GOT3 (cell line): ENCODE data around the gene OR3A3.
"Not testable (repeated sequence)": the region's sequence is repeated elsewhere in the genome, so short reads cannot be mapped to it uniquely, and the experiment has no call there.

ENCODE experiments used
- DNase-seq: peaks from one replicate; lab custom pipeline; 2025; ENCODE audit warnings: mixed read lengths; lab: John Stamatoyannopoulos, UW

The OR3A3 gene

DNA sequence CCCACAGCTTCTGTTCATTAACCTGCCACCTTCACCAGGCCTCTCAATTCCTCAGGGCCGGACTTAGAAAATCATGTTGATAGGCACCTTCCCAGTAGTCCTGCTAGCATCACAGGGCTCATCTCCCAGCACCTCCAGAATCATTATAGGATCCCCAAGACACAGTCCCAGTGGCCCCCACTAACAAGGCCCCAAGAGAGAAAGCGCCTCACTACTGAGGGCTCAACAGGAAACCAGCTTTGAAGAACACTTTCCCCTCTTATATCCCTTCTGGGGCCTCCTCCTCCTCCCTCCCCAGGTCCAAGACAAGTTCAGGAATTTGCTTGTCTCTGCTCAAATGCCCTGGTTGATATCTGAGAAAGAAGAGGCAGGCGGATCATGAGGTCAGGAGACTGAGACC lies at the start of gene OR3A3:
Gene OR3A3 (plus strand): TSS at position 301 of the 400 bp plus-strand sequence.
- no peak for DNase-seq

DNA sequence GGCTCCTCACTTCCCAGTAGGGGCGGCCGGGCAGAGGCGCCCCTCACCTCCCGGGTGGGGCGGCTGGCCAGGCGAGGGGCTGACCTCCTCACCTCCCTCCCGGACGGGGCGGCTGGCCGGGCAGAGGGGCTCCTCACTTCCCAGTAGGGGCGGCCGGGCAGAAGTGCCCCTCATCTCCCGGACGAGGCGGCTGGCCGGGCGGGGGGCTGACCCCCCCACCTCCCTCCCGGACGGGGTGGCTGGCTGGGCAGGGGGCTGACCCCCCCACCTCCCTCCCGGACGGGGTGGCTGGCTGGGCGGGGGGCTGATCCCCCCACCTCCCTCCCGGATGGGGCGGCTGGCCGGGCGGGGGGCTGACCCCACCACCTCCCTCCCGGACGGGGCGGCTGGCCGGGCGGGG lies 40.0 kb upstream of the OR3A3 start:
- not testable (repeated sequence) for DNase-seq

DNA sequence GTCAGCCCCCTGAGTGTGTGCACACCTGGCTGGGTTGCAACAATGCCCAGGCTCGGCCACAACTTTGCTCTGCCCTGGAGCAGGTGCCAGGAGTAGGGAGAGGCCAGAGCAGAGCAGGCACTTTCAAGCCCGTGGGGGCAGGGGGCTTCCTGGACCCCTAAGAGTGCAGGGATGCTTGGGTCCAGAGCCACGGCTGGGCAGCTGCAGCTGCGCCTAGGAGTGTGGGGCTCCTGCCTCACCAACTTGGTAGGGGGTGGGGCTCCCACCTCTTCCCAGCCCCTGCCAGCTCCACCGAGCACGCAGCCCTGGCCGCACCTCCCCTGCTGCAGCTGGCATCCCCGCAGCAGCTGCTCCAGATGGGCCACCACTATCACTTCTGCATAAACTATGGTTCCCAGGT lies 32.8 kb upstream of the OR3A3 start:
- DNase-seq = no peak

DNA sequence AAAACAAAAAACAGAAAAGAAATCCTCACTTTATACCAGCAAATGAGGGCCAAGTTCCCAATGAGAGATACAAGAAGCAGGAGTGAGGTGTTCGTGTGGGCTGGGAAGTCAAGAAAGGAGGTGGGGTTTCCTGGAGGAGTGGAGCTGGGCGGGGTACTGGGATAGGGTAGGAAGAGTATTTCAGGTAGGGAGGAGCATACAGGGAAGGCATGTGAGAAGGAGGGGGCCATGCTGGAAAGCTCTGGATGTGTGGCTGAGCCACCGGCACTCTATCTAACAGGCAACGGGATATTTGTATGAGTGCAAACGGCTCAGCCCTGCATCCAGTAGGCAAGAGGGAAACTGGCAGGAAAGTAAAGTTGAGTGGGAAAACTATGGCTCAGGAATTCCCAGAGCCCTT lies 29.2 kb upstream of the OR3A3 start:
- no peak for DNase-seq

DNA sequence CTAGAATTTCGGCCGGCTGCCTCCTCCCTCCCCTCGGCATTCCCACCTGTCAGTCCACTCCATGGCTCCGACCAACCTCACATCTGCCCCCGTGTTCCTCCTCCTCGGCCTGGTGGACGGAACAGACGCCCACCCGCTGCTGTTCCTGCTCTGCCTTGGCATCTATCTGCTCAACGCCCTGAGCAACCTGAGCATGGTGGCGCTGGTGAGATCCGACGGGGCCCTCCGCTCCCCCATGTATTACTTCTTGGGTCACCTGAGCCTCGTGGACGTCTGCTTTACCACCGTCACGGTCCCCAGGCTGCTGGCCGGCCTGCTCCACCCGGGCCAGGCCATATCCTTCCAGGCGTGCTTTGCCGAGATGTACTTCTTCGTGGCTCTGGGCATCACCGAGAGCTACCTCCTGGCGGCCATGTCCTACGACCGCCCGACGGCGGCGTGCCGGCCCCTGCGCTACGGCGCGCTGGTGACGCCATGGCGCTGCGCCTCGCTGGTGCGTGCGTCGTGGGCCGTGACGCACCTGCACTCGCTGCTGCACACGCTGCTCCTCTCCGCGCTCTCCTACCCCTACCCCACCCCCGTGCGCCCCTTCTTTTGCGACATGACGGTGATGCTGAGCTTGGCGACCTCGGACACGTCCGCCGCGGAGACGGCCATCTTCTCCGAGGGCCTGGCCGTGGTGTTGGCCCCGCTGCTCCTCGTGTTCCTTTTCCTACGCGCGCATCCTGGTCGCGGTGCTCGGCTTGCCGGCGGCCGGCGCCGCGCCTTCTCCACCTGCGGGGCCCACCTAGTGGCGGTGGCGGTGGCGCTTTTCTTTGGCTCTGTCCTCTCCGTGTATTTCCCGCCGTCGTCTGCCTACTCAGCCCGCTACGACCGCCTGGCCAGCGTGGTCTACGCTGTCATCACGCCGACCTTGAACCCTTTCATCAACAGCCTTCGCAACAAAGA lies 25.0 kb upstream of the OR3A3 start, which contains the start of gene OR3A2:
Gene OR3A2 (minus strand): TSS at position 440 of the 948 bp plus-strand sequence.
- DNase-seq = no peak

DNA sequence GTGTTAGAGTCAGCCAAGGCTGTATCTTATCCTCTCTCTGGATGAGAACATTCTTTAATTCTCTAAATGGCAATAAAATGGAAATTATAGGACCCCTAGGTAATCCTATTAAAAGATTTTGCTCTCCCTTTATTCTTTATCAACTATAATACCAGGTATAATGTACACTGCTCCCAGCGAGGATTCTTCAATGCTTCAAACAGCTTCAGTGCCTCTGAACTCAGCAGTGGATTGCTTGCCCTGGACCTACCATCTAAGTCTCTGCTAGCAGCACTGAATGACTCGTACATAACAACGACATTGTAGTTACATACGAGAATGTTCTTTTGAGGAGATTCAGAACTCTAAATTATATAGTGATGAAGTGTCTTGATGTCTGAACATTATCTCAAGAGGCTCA lies 21.4 kb upstream of the OR3A3 start:
- no peak for DNase-seq

DNA sequence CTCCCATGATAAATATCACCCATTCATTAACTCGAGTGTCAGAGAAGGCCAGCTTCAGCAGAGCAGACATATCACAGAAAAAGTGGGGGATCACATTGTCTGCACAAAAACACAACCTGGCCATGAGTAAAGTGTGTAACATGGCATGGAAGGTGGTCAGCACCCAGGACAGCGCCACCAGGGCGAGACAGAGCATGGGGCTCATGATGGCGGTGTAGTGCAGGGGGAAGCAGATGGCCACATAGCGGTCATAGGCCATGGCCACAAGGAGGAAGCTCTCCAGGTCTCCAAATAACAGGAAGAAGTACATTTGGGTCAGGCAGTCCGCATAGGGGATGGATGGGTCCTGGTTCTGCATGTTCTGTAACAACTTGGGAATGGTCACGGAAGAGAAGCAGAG lies 13.4 kb upstream of the OR3A3 start:
- not testable (repeated sequence) for DNase-seq

DNA sequence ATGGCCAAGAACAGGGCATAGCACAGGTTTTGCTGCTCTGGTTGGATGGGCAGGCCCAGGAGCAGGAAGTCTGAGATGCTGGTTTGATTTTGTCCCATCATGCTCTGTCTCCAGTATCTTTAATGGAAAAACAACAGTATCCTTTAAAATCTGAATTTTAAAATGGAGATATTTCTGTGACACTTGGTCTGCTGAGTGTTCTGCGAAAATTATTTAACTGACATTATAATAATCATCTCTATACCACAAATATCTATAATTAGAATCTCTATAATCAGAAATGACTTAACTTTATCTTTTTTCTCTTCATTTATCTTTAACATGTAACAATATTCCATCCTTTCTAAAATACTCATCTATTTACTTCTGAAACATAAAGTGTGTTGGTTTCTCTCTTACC lies 12.9 kb upstream of the OR3A3 start, which contains the start of gene OR1E1:
Gene OR1E1 (minus strand): TSS at position 101 of the 400 bp plus-strand sequence. CDS start 0 bp downstream, at position 101.
- DNase-seq = no peak

DNA sequence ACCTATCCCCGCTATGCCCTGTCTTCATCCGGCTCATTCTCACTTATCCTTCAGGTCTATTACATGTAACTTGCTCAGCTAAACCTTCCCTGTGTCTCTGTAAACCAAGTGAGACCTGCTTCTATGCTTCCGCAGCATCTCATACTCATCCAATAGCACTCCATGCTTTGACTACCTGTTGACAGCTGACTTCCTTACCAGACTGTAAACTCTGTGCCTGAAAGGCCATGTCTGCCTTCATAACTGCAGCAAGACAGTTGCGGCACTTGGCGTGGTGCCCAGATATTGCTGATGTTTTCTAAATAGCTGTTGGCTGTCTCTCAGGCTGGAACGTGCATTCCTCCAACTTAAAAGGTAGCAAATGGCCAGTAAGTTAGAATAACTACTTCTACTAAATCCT lies 11.1 kb upstream of the OR3A3 start:
- DNase-seq = no peak

DNA sequence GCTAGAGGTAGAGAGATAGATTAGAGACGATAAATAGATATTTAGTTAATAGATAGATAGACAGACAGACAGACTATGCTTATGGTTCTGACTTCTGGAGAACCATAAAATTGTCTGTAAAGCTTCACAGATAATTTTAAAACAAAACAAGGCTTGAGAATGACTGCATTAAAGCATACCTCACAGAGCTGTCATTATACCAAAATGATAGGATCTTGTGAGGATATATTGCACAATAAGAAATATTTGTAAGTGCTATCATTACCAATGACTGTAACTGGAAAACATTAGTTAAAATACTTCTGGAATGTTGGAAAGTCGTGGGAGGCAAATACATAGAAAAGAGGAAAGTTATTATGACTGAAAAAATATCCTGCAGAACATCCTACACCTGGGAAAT lies 9.4 kb upstream of the OR3A3 start:
- DNase-seq = no peak

DNA sequence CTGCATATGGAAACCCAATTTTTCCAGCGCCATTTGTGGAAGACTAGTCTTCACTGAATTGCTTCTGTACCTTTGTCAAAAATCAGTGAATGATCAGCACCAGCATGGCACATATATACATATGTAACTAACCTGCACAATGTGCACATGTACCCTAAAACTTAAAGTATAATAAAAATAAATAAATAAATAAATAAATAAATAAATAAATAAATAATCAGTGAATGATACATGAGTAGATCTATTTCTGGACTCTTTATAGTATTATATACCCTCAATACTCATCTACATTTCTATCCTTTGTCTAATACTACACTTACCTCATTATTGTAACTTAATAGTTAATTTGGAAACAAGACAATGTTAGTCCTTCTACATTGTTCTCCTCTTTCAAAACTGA lies 7.3 kb upstream of the OR3A3 start:
- DNase-seq = not testable (repeated sequence)

DNA sequence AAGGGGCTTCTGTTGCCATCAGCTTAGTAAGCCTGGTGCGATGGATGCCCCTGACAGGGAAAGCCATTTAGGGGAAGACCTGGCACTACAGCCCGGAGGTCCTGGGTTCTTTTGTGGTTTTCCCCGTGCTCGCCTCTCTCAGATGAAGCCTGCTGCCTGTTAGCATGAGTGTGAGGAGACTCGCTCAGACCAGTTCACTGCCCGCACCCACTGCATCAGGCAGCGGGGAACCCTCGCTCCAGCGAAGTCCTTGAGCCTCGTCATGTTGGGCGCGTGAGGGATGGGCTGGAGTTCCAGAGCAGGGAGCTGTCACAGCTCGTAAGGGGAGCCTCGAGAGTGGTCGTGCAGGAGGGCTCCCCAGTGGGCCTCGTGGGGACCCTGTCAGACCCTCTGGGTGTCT lies 1.0 kb downstream of the OR3A3 start:
- DNase-seq = not testable (repeated sequence)

DNA sequence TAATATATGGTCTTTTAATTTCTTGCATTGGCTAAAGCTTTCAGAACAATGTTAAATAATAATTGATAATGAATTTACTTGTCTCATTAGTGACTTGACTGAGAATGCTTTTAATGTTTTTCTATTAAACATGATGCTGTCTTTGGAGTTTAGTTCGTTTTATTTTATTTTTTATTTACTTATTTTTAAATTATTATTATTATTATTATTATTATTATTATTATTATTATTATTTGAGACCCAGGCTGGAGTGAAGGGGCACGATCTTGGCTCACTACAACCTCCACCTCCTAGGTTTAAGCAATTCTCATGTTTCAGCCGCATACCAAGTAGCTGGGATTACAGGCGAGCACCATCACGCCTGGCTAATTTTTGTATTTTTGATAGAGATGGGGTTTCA lies 4.4 kb downstream of the OR3A3 start:
- DNase-seq = no peak

DNA sequence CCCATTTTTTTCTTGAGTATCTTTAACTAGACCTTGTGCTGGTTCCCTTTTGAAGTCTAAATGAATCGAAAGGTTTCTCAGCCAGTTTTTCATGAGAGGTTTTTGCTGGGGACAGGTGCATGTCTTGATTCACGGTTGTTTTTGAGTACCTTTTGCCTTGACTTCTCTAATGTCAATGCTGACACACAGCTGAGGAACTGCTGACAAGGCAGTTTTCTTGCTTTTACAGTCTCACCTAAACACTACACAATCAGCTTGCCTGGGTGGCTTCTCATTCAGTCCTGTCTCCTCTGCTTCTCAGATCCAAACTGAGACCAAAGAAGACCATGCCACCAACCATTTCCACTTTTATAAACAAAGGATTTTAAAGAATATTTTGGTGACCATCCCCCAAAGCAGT lies 7.1 kb downstream of the OR3A3 start:
- DNase-seq = no peak

DNA sequence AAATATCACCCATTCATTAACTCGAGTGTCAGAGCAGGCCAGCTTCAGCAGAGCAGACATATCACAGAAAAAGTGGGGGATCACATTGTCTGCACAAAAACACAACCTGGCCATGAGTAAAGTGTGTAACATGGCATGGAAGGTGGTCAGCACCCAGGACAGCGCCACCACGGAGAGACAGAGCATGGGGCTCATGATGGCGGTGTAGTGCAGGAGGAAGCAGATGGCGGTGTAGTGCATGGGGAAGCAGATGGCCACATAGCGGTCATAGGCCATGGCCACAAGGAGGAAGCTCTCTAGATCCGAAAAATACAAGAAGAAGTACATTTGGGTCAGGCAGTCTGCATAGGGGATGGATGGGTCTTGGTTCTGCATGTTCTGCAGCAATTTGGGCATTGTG lies 22.0 kb downstream of the OR3A3 start:
- DNase-seq = not testable (repeated sequence)

DNA sequence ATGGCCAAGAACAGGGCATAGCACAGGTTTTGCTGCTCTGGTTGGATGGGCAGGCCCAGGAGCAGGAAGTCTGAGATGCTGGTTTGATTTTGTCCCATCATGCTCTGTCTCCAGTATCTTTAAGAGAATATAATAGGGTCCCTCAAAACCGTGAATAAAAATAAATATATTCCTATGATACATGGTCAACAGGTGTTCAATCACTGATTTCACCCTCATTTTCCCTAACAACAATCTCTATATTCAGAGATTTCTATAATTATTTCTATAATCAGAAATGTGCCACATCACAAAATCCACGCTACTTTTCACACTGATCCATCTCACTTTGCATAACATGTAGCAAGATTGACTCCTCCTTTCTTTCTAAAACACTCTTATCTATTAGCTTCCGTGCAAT lies 22.6 kb downstream of the OR3A3 start, which contains the start of gene OR1E2:
Gene OR1E2 (minus strand): TSS at position 101 of the 400 bp plus-strand sequence. CDS start 0 bp downstream, at position 101.
- no peak for DNase-seq

DNA sequence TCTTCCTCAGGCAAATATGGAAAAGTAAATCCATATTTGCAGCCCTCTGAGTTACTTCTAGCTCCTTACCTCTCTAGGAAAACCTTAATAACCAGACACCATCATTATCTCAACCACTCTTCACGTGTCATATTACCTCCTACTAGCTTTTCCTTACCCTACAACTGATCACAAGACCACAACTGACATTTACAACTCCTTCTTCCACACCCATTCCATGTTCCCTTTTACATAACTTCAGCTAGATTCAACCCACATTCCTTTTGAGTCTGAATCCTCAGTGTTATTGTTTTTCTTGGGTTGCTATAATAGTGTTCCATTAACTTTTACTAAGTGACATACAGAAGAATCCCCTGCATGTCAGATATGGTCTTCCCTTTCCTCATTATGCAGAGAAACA lies 27.2 kb downstream of the OR3A3 start:
- DNase-seq = no peak

DNA sequence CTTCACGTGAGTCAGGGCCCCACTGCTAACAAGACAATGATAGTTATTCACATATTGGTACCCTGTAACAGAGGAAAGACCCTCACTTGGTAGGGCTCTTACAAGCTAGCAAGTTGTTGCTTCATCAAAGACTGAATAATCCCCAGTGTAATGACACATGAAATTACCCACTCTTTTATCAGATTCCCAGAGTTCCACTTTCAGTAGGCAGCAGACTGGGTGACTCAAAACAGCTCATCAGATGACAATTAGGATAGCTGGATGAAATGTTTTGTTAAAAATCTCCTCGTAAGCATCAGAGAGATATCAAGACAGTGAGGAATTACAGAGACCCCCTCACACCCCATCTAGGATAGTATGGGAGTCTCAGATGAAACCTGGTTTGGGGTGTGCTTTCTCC lies 29.3 kb downstream of the OR3A3 start:
- no peak for DNase-seq

DNA sequence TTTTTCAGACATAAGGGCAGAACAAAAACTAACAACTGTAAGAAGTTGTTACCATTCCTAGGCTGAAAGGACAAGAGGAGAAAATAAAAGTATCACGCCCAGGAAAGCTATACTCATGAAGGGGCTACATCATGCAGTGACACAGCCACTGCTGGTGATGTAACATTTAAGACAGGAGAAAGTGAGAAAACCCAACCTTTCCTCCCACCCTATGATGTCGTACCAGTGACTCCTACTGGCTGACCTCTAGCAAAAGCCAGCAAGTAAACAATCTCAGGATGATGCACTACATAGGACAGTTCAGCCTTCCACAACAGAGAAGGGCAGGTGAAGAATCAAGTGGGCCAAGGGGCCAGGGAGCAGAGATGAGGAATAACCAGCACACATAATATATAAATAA lies 36.5 kb downstream of the OR3A3 start:
- DNase-seq = no peak

DNA sequence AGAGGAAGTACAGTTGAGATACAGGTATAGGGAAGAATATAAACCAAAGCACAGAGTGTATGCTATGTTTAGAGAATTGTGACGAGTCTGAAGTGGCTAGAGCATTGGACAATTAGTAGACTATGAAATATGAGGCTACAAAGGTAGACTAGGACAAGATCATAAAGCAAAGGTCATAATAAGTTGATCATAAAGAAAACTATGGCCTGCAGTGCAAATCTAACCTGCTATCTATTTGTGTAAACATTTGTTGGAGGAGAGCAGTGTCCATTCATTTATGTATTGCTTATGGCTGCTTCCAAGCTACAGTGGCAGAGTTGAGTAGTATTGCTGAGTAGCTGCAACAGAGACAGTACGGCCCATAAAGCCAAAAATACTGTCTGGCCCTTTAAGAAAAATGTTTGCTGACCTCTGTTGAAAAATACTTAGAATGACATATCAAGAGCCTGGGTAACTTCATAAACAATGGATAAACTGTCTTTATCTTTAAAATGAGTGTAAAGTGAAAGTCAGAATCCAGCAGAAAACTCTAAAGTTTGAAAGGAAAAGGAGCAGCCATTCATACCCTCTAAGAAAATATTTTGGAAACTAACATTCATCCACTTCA lies 37.0 kb downstream of the OR3A3 start:
- no peak for DNase-seq

DNA sequence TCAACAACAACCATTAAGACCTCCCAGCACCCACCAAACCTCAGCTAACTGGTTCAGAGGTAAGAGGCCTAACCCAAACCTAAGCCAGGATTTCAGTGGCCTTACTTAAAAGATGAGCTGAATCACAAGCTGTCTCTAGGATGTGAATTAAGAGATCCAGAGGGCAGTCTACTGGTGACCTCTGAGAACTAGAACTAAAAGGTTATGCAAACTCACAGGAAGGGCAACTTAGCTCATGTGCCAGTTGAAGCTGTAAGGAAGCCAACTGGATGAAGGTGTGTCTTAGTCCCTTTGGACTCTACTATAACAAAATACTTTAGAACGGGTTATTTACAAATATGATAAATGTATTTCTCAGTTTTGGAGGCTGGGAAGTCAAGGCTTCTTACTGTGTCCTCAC lies 55.2 kb downstream of the OR3A3 start:
- DNase-seq = not testable (repeated sequence)

DNA sequence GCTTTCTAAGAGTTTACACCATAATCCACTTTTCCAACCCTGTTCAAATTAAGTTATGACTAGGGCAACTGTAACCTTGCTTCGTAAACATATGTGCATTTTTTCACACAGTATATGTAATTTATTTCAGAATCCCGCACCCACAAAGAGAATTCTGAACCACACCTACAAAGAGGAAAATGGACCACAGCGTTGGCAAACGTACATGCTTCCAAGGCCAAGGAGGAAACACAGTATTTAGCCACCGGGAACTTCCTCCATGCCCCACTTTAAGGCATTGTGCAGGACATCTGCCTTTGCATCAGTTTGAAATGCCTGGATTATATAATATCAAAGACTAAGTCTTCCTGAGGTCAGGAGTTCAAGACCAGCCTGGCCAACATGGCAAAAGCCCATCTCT lies 58.4 kb downstream of the OR3A3 start:
- DNase-seq = no peak

DNA sequence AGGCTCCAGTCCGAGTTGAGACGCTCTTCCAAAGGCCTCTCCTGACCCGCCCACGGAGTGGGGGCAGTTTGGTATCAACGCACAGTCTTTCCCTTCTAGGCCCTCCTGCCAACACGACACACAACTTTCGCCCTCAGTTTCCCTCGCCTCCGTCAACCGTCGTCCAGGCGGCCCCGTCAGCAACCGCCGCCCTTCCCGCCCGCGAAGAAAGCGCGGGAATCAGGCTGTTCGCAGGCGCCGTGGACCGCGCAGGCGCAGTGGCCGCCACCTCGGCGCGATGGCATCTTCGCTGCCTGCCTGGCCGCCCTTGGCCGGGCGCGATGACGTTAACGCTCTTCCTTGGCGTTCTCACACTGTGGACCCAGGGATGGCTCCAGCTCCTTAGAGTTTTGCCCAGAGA lies 60.4 kb downstream of the OR3A3 start, which contains the start of gene SPATA22:
Gene SPATA22 (minus strand): TSS at position 221 of the 400 bp plus-strand sequence. CDS start 2,494 bp downstream, outside the sequence.
- DNase-seq = no peak
